HG03439 (cell line): ENCODE results near the gene BEND3.
"Not testable (repeated sequence)": the region's sequence is repeated elsewhere in the genome, so short reads cannot be mapped to it uniquely, and the experiment has no call there.

ENCODE experiments used
- ATAC-seq: cut with Tn5 transposase; IDR thresholded peaks from one replicate; pipeline ENCODE4 v1.9.1; 2021; ENCODE audit warnings: mild to moderate bottlenecking, moderate library complexity; ENCODE audit not compliant: unreplicated experiment

Gene BEND3

GRCh38 chr6:107114926-107115694, at the start of gene BEND3:
Gene BEND3, minus strand, starts transcription at chr6:107115515. Its CDS starts 16,230 bp downstream, at chr6:107099285.
- ATAC-seq: peak; percentile 24

GRCh38 chr6:107164299-107164698, 49.0 kb upstream of the BEND3 start:
- ATAC-seq: not testable (repeated sequence)

GRCh38 chr6:107161521-107161920, 46.2 kb upstream of the BEND3 start:
- no peak for ATAC-seq

- no peak for ATAC-seq
Observed at GRCh38 chr6:107156617-107157016, 41.3 kb upstream of the BEND3 start.

GRCh38 chr6:107154801-107155160, 39.5 kb upstream of the BEND3 start:
- ATAC-seq: no peak

DNA sequence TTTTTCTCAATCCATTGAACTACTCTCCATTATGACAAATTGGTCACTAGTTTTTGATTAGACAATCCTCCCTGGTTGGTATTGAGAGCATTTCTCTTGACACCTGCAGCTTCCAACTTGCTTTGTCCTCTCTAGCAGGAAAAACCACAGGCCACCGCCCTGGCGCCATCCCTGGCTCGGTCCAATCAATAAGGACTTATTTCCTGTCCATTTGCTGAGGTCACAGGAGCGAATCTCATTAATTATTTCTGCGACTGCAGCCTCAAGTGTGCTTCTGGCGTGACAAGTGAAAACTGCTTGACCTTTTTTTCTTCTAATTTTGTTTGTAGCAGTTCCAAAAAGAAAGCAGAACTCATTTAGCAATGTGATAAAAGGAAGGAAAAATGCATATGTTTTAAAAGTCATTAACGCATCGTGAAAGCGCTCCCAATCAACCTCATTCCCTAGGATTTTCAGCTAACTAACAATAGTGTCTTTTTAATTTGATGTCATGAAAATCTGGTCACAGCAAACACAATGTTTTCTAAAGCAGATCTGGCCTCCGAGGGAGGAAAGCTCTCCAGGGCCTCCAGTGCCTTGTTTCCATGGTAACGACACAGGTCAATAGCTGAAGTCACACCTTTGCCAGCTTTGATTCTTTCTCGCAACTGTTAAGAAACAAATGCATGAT, 39.0 kb upstream of the BEND3 start:
- ATAC-seq: no peak

GRCh38 chr6:107152638-107153430, 37.5 kb upstream of the BEND3 start:
- ATAC-seq: no peak

GRCh38 chr6:107144666-107145065, 29.4 kb upstream of the BEND3 start:
- ATAC-seq: no peak

- ATAC-seq: no peak
Observed at GRCh38 chr6:107144014-107144413, 28.7 kb upstream of the BEND3 start.

DNA sequence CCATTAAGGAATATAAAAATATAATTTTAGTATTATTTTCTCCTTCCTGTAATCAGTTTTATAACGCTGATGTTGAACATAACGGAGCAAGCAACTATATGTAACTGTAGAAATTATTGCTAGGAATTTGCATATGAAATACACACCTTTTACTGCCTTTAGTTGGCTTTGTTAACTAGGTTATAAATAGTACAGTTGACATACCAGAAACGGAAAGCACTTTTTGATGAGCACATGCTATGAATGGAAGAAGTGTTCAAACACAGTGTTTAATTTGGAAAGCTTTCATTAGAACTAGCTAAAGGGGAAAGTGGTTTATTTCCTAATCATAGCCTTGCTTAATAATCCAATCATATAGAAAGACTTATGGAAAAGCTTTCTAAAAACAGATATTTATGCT, 25.3 kb upstream of the BEND3 start:
- no peak for ATAC-seq

- ATAC-seq: not testable (repeated sequence)
Observed at GRCh38 chr6:107136324-107136723, 21.0 kb upstream of the BEND3 start.

DNA sequence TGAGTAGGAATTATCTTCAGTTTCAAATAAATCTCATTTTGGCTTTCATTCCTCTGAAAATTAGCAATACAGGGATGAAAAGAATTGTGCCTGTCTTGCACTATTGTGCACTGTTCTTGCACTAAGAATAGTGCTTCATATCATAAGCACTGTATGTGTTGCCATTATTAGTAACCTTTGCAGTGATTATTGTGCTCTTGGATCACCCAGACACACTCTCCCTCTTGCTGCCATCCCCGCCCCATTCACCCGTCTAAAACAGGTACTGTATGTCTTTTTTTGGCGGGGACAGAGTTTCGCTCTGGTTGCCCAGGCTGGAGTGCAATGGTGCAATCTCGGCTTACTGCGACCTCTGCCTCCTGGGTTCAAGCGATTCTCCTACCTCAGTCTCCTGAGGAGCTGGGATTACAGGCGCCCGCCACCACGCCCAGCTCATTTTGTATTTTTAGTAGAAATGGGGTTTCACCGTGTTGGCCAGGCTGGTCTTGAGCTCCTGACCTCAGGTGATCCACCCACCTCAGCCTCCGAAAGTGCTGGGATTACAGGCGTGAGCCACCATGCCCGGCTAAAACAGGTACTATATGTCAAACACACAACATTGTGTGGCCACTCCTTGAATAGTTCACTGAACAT, 19.8 kb upstream of the BEND3 start:
- ATAC-seq: not testable (repeated sequence)

GRCh38 chr6:107132330-107132954, 17.1 kb upstream of the BEND3 start:
- ATAC-seq: no peak

DNA sequence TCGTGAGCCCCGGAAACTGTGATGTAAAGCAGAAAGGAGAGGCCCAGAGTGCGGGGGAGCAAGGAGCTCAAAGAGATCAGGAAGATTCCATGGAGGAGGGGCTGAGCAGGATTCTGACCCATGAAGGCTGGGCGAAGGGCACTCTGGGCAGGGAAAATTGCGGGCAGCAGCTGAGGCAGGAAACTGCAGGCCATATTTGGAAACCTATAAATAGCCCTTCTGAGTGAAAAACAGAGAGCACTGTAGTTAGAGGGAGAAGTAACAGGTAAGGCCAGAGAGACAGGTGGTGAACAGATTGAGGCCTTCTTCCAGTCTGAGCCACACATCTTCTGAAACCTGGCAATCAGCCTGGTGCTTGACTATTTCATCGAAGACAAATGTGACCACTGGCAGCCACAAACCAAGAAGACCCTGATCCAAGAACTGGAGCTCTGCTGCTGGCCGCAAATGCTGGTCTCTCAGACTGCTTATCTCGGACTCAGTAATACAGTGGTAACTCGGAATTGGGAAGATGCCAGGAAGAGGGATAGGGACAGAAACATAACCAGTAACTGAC, 14.1 kb upstream of the BEND3 start:
- ATAC-seq: no peak

DNA sequence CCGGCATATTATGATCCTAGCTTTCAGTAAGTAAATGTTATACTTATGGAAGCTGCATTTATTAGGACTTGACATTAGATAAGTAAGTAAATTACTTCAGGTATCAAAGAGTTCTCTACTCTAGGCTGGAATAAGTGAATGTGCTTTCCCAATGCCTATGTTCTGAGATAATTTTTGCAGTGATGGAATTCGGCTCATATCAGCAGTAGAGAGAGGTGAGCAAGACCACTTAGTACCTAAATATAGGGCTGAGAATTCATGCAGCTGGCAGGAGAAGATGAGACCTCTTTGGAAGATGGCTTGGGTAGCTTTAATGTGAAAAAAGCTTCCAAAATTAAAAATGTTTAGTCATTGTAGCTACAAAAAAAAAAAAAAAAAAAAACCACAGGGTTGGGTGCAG, 13.3 kb upstream of the BEND3 start:
- ATAC-seq: no peak

DNA sequence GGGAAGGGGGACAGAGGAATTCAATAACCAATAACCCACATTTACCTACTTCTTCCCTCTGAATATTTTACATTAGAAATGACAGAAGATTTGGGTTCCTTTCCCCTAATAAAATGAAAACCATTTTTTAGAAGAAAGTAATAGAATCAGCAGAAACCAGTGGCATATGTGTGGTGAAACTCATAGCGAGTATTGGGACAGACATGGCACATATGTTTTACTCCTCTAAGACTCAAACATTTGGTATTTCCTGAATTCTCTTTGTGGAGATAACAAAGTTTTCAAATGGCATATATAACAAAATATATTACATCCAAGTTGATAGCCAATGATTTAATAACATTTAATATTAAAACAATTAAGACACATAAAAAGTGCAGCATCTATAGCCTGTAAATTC, 12.9 kb upstream of the BEND3 start:
- no peak for ATAC-seq

GRCh38 chr6:107125771-107126170, 10.5 kb upstream of the BEND3 start:
- no peak for ATAC-seq

- ATAC-seq: peak; percentile 71
Observed at GRCh38 chr6:107124934-107125348, 9.6 kb upstream of the BEND3 start.

GRCh38 chr6:107123501-107123900, 8.2 kb upstream of the BEND3 start:
- ATAC-seq: no peak

GRCh38 chr6:107122748-107123147, 7.4 kb upstream of the BEND3 start:
- no peak for ATAC-seq
